Chondrocyte (in vitro differentiated cells): Measurements from ENCODE around the gene MED8. TPM values are rescaled to one million over a fixed set of nuclear protein-coding genes. Genes with fewer than 3 reads are reported as not detected.
A peak's percentile ranks its signal among the peaks of the same experiment; 100 is the strongest.
"Not testable (repeated sequence)": the region's sequence is repeated elsewhere in the genome, so short reads cannot be mapped to it uniquely, and the experiment has no call there.

Experiments
- DNase-seq: peaks from one replicate; pipeline ENCODE4 v3.0.0; 2021; ENCODE audit warnings: mixed read lengths, low spot score
- H3K27ac Mint-ChIP-seq: one replicate; pipeline ENCODE4 v1.8.0; 2021; ENCODE audit warnings: mild to moderate bottlenecking, moderate library complexity, mixed read lengths; ENCODE audit not compliant: unreplicated experiment
- H3K27me3 Mint-ChIP-seq: 2 replicates; pipeline ENCODE4 v1.8.0; 2021; ENCODE audit warnings: low read depth, mixed read lengths
- H3K36me3 Mint-ChIP-seq: 2 replicates; pipeline ENCODE4 v1.8.0; 2021; ENCODE audit warnings: low read depth, mixed read lengths
- H3K4me1 Mint-ChIP-seq: 2 replicates; pipeline ENCODE4 v1.8.0; 2021; ENCODE audit warnings: low read depth, mild to moderate bottlenecking, mixed read lengths
- H3K4me3 Mint-ChIP-seq: one replicate; pipeline ENCODE4 v1.8.0; 2021; ENCODE audit warnings: mild to moderate bottlenecking, moderate library complexity, mixed read lengths; ENCODE audit not compliant: unreplicated experiment
- H3K9me3 Mint-ChIP-seq: 2 replicates; pipeline ENCODE4 v1.8.0; 2021; ENCODE audit warnings: low read depth, mixed read lengths
- CTCF ChIP-seq: fragments of 200-600 bp; sonication (generic); IDR thresholded peaks from 2 replicates; pipeline ENCODE4 v1.5.0; 2021; ENCODE audit warnings: antibody characterized with exemption, mild to moderate bottlenecking, moderate library complexity
- total RNA-seq: library from RNA; stranded (reverse); gene quantifications from 3 replicates; pipeline ENCODE4 v1.2.1, GENCODE V29; 2021

Gene MED8
- total RNA-seq, 1 donor from 2014 or later, result 48.4 TPM

- Mint-ChIP-seq H3K27ac (no peak overlapping the region), H3K4me1 (peaks cover 17% of the 10 kb centered on the region), H3K9me3 (no peaks in the 10 kb centered on the region), H3K4me3 (no peak overlapping the region), H3K27me3 (no peaks in the 10 kb centered on the region), H3K36me3 (no peaks in the 10 kb centered on the region)
- TF ChIP-seq CTCF, result no peak
- no peak for DNase-seq
These were observed 17.4 kb downstream of the MED8 start for GRCh38 chr1:43372172-43372571.

GRCh38 chr1:43370564-43370963 is 19.0 kb downstream of the MED8 start:
- DNase-seq, result no peak
- Mint-ChIP-seq H3K36me3 (peaks cover 2% of the 10 kb centered on the region), H3K4me3 (no peak overlapping the region), H3K27ac (no peak overlapping the region), H3K4me1 (peaks cover 32% of the 10 kb centered on the region), H3K27me3 (no peaks in the 10 kb centered on the region), H3K9me3 (no peaks in the 10 kb centered on the region)
- no peak for TF ChIP-seq CTCF

DNA sequence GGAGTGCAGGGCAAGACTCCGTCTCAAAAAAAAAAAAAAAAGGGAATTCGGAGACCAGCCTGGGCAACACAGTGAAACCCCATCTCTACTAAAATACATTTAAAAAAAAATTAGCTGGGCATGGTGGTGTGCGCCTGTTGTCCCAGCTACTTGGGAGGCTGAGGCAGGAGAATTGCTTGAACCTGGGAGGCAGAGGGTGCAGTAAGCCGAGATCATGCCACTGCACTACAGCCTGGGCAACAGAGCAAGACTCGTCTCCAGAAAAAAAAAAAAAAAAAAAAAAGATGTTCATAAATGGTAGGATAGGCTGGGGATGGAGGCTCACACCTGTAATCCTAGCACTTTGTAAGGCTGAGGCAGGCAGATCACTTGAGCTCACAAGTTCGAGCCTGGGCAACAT is 19.8 kb downstream of the MED8 start:
- not testable (repeated sequence) for DNase-seq, H3K9me3 Mint-ChIP-seq, H3K27ac Mint-ChIP-seq, H3K27me3 Mint-ChIP-seq, H3K4me3 Mint-ChIP-seq, H3K36me3 Mint-ChIP-seq
- peaks cover 38% of the 10 kb centered on the region for H3K4me1 Mint-ChIP-seq

DNA sequence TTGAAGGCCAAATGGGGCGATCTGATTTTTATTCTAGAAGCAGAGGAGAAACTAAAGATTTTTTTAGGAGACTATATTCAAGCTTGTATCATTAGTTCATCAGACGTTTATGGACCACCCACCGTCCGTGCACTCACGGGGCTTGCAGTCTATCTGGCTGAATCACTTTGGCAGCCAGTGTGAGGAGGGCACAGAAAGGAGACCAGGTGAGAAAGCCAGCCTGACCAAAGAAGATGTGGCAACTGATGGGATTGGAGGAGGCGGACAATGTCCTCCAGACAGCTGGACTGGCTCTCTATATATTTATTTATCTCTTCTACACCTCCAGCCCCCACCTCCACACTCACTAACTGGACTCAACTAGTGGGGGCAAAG is 21.0 kb downstream of the MED8 start:
- Mint-ChIP-seq H3K27ac (peak overlapping the region; percentile 93), H3K4me1 (peaks cover 38% of the 10 kb centered on the region), H3K36me3 (peaks cover 16% of the 10 kb centered on the region), H3K4me3 (peak overlapping the region; percentile 80), H3K27me3 (no peaks in the 10 kb centered on the region), H3K9me3 (no peaks in the 10 kb centered on the region)
- no peak for TF ChIP-seq CTCF
- no peak for DNase-seq

- no peaks in the 10 kb centered on the region for H3K27me3 Mint-ChIP-seq
- H3K27ac Mint-ChIP-seq, result peak within 1 kb of the TSS; percentile 93
These were observed 21.5 kb downstream of the MED8 start, which contains the start of gene ELOVL1 for GRCh38 chr1:43367904-43368645. Gene ELOVL1, minus strand, starts transcription at chr1:43368011. Its CDS starts 2,402 bp downstream, at chr1:43365609.

More at GRCh38 chr1:43367904-43368645, 21.5 kb downstream of the MED8 start, which contains the start of gene ELOVL1:
- TF ChIP-seq CTCF, result peak; percentile 68
- Mint-ChIP-seq H3K4me1 (peaks cover 38% of the 10 kb centered on the region), H3K4me3 (peak within 1 kb of the TSS; percentile 88), H3K36me3 (peaks cover 17% of the 10 kb centered on the region), H3K9me3 (no peaks in the 10 kb centered on the region)
- peak; percentile 96 for DNase-seq
